Measurements from ENCODE around the gene MIEF1.

- TF ChIP-seq CTCF (IDR thresholded peaks at IDR 0.05): no peak
- TF ChIP-seq EP300 (IDR thresholded peaks at IDR 0.05): no peak
- no peak for TF ChIP-seq POLR2A (IDR thresholded peaks at IDR 0.05; ENCODE audit: low read depth)
Measured at GRCh38 chr22:39535357-39535725, 33.3 kb downstream of the MIEF1 start.

Measured in esophagus muscularis mucosa (tissue), 4 donors.